ENCODE data around the gene RIC8B.
"Not testable (repeated sequence)": the region's sequence is repeated elsewhere in the genome, so short reads cannot be mapped to it uniquely, and the experiment has no call there.

RIC8B gene

GRCh38 chr12:106774005-106774807 lies at the start of gene RIC8B:
Gene RIC8B, plus strand, starts transcription at chr12:106774682. Its CDS starts 64 bp downstream, at chr12:106774746.
- peak; percentile 87 for DNase-seq

GRCh38 chr12:106724934-106725333 lies 49.5 kb upstream of the RIC8B start:
- no peak for DNase-seq

- DNase-seq = not testable (repeated sequence)
These were observed 47.8 kb upstream of the RIC8B start for GRCh38 chr12:106726603-106727202.

- no peak for DNase-seq
These were observed 44.9 kb upstream of the RIC8B start for GRCh38 chr12:106729611-106730010.

- no peak for DNase-seq
These were observed 41.6 kb upstream of the RIC8B start for GRCh38 chr12:106732890-106733289.

- DNase-seq = no peak
These were observed 40.8 kb upstream of the RIC8B start for GRCh38 chr12:106733660-106734059.

- DNase-seq = no peak
These were observed 38.2 kb upstream of the RIC8B start for GRCh38 chr12:106736051-106736957.

GRCh38 chr12:106739318-106739717 lies 35.2 kb upstream of the RIC8B start:
- no peak for DNase-seq

GRCh38 chr12:106739815-106740530 lies 34.5 kb upstream of the RIC8B start:
- no peak for DNase-seq

GRCh38 chr12:106740818-106741217 lies 33.7 kb upstream of the RIC8B start:
- no peak for DNase-seq

GRCh38 chr12:106741247-106741646 lies 33.2 kb upstream of the RIC8B start:
- DNase-seq = no peak

GRCh38 chr12:106743270-106743988 lies 31.1 kb upstream of the RIC8B start:
- no peak for DNase-seq

- no peak for DNase-seq
These were observed 29.9 kb upstream of the RIC8B start for GRCh38 chr12:106744600-106744999.

- DNase-seq = no peak
These were observed 29.2 kb upstream of the RIC8B start for GRCh38 chr12:106745181-106745745.

GRCh38 chr12:106747973-106748436 lies 26.5 kb upstream of the RIC8B start:
- DNase-seq = no peak

- DNase-seq = no peak
These were observed 24.0 kb upstream of the RIC8B start for GRCh38 chr12:106750524-106750923.

- peak; percentile 47 for DNase-seq
These were observed 21.0 kb upstream of the RIC8B start for GRCh38 chr12:106753526-106753925.

- no peak for DNase-seq
These were observed 20.2 kb upstream of the RIC8B start for GRCh38 chr12:106754331-106754730.

GRCh38 chr12:106757623-106758348 lies 16.7 kb upstream of the RIC8B start:
- no peak for DNase-seq

- DNase-seq = no peak
These were observed 16.0 kb upstream of the RIC8B start for GRCh38 chr12:106758349-106759110.

All from stimulated activated CD4-positive, alpha-beta T cell treated with anti-CD3 and anti-CD28 coated beads, Interleukin-4, amount 100 ng/mL, for 24 hours (primary cell).